ENCODE results near the gene PICK1.

DNA sequence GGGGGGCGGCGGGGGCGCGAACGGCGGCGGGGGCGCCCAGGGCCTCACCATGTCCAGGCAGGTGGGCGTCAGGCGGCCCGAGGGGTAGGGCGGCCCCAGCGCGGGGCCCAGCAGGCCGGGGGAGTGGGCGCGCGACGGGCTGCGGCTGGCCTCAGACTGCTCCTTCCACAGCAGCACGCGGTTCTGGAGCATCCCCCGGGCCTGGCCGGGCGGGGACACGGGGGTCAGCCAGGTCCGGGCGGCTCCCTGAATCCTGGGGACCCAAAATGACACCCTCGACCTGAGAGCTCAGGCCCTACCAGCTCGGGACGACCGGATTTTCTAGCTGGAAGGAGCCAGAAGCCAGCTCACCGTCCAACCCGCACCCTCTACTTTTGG, 32.3 kb downstream of the PICK1 start:
- TF ChIP-seq POLR2A (IDR thresholded peaks at IDR 0.05), result no peak
- TF ChIP-seq, protein P1, sequence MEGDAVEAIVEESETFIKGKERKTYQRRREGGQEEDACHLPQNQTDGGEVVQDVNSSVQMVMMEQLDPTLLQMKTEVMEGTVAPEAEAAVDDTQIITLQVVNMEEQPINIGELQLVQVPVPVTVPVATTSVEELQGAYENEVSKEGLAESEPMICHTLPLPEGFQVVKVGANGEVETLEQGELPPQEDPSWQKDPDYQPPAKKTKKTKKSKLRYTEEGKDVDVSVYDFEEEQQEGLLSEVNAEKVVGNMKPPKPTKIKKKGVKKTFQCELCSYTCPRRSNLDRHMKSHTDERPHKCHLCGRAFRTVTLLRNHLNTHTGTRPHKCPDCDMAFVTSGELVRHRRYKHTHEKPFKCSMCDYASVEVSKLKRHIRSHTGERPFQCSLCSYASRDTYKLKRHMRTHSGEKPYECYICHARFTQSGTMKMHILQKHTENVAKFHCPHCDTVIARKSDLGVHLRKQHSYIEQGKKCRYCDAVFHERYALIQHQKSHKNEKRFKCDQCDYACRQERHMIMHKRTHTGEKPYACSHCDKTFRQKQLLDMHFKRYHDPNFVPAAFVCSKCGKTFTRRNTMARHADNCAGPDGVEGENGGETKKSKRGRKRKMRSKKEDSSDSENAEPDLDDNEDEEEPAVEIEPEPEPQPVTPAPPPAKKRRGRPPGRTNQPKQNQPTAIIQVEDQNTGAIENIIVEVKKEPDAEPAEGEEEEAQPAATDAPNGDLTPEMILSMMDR (IDR thresholded peaks at IDR 0.05), result no peak
